Measurements from ENCODE around the gene NUTM2F.
"Not testable (repeated sequence)": the region's sequence is repeated elsewhere in the genome, so short reads cannot be mapped to it uniquely, and the experiment has no call there.

Gene NUTM2F

GRCh38 chr9:94328544-94328943, at the start of gene NUTM2F:
NUTM2F (minus strand) TSS chr9:94328644; CDS start chr9:94328623, 21 bp downstream.
- not testable (repeated sequence) for FAIRE-seq

GRCh38 chr9:94375197-94375596, 46.8 kb upstream of the NUTM2F start:
- FAIRE-seq = not testable (repeated sequence)

GRCh38 chr9:94374176-94375056, 46.0 kb upstream of the NUTM2F start:
- not testable (repeated sequence) for FAIRE-seq

GRCh38 chr9:94373779-94374175, 45.3 kb upstream of the NUTM2F start:
- FAIRE-seq = not testable (repeated sequence)

GRCh38 chr9:94370266-94370665, 41.8 kb upstream of the NUTM2F start:
- FAIRE-seq = not testable (repeated sequence)

GRCh38 chr9:94364093-94364614, 35.7 kb upstream of the NUTM2F start:
- not testable (repeated sequence) for FAIRE-seq

GRCh38 chr9:94357158-94357557, 28.7 kb upstream of the NUTM2F start:
- FAIRE-seq = not testable (repeated sequence)

- not testable (repeated sequence) for FAIRE-seq
These were observed 23.7 kb upstream of the NUTM2F start for GRCh38 chr9:94351901-94352723.

- not testable (repeated sequence) for FAIRE-seq
These were observed 20.3 kb upstream of the NUTM2F start for GRCh38 chr9:94348754-94349153.

- FAIRE-seq = not testable (repeated sequence)
These were observed 19.0 kb upstream of the NUTM2F start for GRCh38 chr9:94347451-94347850.

- not testable (repeated sequence) for FAIRE-seq
These were observed 13.3 kb upstream of the NUTM2F start for GRCh38 chr9:94341703-94342102.

GRCh38 chr9:94340750-94341149, 12.3 kb upstream of the NUTM2F start:
- not testable (repeated sequence) for FAIRE-seq

- not testable (repeated sequence) for FAIRE-seq
These were observed 11.2 kb upstream of the NUTM2F start for GRCh38 chr9:94339657-94340056.

GRCh38 chr9:94338723-94339122, 10.3 kb upstream of the NUTM2F start:
- FAIRE-seq = not testable (repeated sequence)

GRCh38 chr9:94336445-94336844, 8.0 kb upstream of the NUTM2F start:
- FAIRE-seq = not testable (repeated sequence)

- FAIRE-seq = not testable (repeated sequence)
These were observed 2.9 kb downstream of the NUTM2F start for GRCh38 chr9:94325583-94325982.

GRCh38 chr9:94323153-94323798, 5.2 kb downstream of the NUTM2F start:
- not testable (repeated sequence) for FAIRE-seq

- not testable (repeated sequence) for FAIRE-seq
These were observed 6.0 kb downstream of the NUTM2F start for GRCh38 chr9:94322342-94322940.

- FAIRE-seq = not testable (repeated sequence)
These were observed 10.3 kb downstream of the NUTM2F start for GRCh38 chr9:94317949-94318657.

GRCh38 chr9:94316236-94316635, 12.2 kb downstream of the NUTM2F start:
- not testable (repeated sequence) for FAIRE-seq

Measured in colon (tissue), 2 donors.